GM18907 (cell line): Measurements from ENCODE around the gene HARBI1.

Experiments
- ATAC-seq: cut with Tn5 transposase; IDR thresholded peaks from one replicate; pipeline ENCODE4 v1.9.1; 2021; ENCODE audit warnings: mild to moderate bottlenecking, moderate library complexity; ENCODE audit not compliant: unreplicated experiment

Gene HARBI1

GRCh38 chr11:46557684-46558151 is 59.3 kb downstream of the HARBI1 start:
- ATAC-seq: no peak

DNA sequence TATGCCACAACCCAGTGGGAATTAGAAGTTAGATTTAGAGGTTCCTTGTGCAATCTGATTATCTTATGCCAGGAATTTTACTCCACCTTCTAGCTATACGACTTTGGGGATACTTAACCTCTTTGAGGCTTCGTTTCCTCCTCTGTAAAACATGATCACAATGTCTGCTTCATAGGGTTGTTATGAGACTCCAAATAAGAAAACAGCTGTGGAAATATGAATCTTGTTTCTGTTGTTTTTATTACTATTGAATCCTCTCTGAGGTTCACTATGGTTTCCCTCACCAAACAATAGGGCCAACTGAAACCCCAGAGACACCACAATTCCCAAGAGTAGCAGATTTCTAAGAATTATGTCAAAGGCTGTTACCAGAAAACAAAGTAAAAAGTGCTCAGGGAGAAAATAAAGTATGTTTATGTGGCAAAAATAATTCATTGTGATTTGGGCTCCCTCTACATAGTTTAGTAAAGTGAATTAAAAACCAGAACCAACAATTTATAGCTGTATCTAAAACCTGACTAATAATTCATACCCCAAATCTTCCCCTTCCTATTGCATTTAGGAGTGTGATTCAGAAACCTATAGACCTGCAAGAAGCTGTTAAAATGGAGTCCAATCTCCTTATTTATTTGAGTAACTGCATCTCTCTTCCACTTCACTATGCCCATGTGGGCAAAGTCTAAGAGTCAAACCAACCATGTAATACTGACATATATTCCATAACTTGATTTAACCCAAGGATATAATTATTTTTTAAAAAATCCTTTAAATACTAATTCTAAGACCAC is 61.6 kb downstream of the HARBI1 start:
- ATAC-seq: no peak

GRCh38 chr11:46554213-46555147 is 62.5 kb downstream of the HARBI1 start:
- ATAC-seq: no peak

GRCh38 chr11:46553814-46554212 is 63.2 kb downstream of the HARBI1 start:
- ATAC-seq: no peak
